Uterus (tissue), 2 donors: ENCODE data around the gene GGCX.

Experiments used
- CTCF ChIP-seq, 4 experiments: fragments of 200-600 bp in 2 of 4; fragments of 450-650 bp in 2 of 4; sonication (generic) in 2 of 4; IDR thresholded peaks; one replicate each; pipeline ENCODE4 v1.5.1; 2016 to 2019; ENCODE audit warnings: antibody characterized with exemption in 4 of 4, mild to moderate bottlenecking in 2 of 4, moderate library complexity in 1 of 4
- POLR2A ChIP-seq, 2 donors: fragments of 450-650 bp; IDR thresholded peaks; one replicate each; pipeline ENCODE4 v1.6.1; 2016; ENCODE audit warnings: antibody characterized with exemption in 2 of 2, mild to moderate bottlenecking in 1 of 2, moderate library complexity in 1 of 2

GRCh38 chr2:85590950-85591349 lies 29.7 kb upstream of the GGCX start:
- no peak for TF ChIP-seq POLR2A (IDR thresholded peaks at IDR 0.05)
- TF ChIP-seq CTCF (IDR thresholded peaks at IDR 0.05), result no peak
